ENCODE results near the gene DGLUCY.

GRCh38 chr14:91159182-91159581 is 45.3 kb downstream of the DGLUCY start:
- TF ChIP-seq ZNF274 (IDR thresholded peaks at IDR 0.05; ENCODE audit: low read depth, low read length) (no peak), YY1 (IDR thresholded peaks at IDR 0.05; ENCODE audit: insufficient read depth, insufficient read length) (no peak)

All from NT2/D1 (cell line).